NCI-H69 (cell line): ENCODE data around the gene NCF4.

Source experiments
- DNase-seq: peaks from one replicate; lab custom pipeline; 2025; lab: John Stamatoyannopoulos, UW

The NCF4 gene

DNA sequence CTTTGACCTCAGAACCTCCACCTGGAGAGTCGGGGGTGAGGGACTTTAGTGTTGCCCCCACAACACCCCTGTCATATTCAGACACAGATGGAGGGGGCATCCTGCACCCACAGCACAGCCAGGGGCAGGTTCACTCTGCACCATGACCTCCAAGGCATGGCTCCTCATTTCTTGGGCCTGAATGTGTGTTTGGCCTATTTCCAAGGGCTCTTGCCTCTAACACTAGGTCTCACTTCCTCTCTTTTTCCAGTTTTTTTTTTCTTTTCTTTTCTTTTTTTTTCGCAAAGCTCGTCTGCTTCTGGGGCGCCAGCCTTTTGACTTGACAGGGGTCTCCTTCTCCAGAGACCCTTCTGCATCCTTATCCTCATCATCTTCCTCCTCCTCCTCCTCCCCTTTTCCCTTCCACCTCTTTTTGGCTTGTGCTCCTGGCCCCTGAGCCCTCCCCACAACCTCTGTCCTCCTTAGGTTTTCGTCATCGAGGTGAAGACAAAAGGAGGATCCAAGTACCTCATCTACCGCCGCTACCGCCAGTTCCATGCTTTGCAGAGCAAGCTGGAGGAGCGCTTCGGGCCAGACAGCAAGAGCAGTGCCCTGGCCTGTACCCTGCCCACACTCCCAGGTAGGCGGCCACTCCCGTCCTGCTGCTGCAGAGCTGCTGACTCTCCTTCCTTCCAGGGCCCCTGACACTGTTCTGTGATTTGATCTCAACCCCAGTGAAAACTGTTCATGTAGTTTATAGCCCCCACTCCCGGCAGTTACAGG is 3.8 kb downstream of the NCF4 start:
- no peak for DNase-seq

DNA sequence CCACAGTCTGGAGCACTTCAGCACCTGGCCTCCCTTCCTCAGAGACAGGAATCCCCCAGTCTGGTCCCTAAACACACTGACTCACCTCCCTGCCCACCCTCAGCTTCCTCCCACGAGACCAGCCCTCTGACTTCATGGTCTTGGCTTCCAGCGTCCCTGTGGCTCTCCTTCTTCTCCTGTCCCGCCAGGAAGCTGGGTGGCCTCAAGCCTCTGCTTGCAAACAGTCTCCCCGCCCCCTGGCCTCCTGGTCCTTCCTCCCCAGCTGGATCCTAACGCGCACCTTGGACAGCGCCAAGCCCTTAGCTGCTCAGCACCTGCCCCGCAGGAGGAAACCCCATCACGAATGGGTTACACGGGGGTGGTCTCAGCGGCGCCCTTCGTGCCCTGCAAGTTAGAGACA is 4.5 kb downstream of the NCF4 start:
- no peak for DNase-seq

DNA sequence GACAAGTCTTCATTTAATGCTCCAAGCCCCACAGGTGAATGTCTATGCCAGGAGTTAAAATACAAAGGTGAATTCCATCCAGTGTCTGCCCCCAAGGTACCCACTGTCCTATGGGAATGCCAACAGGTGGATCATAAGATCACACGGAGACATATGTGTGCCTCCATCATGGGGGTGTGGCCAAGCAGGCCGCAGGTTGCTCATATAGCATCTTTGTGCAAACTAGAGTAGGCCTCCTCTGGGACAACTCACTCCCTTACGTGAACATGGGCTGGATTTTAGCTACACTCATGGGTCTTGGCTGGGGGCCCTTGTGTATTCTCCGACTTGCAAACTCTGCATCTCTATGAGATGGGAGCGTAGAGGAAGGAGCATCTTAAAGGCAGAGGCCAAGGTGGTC is 6.9 kb downstream of the NCF4 start:
- DNase-seq = no peak

DNA sequence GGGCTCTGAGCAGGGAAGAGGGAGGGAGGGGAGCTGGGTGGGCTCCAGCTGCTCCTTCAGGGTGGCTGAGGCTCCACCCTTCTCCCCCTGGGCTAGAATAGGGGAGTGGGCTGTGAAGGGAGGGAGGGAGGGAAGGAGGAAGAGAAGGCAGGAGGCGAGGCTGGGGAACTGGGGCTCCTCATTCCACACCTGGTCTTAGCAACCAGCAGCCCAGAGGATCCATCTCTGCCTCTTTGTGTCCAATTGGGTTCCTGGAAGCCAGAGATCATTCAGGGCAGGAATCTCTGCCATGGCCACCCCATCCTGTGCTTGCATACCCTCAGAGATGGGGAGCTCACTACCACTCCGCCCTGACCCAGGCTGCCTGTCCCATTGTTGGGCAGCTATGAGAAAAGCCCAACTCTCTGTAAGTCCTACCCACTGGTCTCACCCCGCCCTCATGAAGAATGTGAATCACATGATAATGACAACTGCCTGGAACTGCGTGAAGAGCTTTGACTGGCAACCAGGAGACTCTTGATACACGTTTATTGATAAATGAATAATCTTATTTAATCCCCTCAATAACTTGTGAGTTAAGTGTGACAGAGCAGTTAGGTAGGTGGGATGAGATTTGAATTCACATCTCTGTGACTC is 7.9 kb downstream of the NCF4 start:
- no peak for DNase-seq

DNA sequence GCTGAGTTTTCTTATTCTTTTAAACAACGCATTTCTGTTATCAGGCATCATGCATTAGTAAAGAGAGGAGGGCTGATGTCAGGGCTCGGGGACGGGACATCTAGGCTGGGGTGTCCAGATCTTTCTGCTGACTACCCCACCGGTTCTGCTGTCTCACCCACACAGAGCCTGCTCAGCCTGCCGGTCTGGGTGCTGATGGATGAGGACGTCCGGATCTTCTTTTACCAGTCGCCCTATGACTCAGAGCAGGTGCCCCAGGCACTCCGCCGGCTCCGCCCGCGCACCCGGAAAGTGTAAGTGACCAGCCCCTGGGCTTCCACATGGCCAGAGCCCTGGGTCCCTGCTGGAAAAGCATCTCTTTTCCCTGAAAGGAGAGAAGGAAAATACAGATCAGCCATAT is 9.4 kb downstream of the NCF4 start:
- DNase-seq = no peak

DNA sequence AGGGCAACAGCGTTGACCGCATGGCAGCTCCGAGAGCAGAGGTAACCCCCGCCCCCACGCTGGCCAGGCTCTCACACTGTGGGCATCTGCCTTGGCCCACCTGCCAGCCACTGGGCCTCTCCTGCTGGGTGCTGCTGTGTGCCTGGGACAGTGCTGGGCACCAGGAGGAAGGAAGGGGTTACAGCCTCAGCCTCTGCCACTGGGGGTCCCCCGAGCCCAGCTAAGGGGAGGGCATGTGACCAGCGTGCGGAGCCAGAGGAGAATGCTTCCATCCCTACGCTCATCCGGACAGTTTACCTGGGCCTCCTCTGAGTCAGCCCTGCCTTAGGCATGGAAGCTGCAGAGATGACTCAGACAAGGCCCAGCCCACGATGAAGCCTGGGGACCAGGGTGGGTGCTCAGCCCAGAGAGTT is 10.9 kb downstream of the NCF4 start:
- DNase-seq = no peak

DNA sequence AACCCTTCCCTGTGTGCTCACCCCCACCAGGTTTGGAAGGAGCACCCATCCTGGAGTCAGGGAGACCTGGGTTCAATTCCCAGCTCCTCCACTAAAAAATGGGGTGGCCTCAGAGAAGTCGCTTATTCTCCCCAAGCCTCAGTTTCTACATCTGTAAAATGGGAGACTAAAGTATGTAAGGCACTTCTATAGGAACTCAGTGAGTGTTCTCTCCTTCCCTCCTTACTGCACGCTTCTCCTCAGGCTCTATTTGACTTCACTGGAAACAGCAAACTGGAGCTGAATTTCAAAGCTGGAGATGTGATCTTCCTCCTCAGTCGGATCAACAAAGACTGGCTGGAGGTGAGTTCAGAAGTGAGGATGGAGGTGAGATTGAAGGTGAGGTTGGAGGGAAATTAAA is 11.3 kb downstream of the NCF4 start:
- DNase-seq = no peak

DNA sequence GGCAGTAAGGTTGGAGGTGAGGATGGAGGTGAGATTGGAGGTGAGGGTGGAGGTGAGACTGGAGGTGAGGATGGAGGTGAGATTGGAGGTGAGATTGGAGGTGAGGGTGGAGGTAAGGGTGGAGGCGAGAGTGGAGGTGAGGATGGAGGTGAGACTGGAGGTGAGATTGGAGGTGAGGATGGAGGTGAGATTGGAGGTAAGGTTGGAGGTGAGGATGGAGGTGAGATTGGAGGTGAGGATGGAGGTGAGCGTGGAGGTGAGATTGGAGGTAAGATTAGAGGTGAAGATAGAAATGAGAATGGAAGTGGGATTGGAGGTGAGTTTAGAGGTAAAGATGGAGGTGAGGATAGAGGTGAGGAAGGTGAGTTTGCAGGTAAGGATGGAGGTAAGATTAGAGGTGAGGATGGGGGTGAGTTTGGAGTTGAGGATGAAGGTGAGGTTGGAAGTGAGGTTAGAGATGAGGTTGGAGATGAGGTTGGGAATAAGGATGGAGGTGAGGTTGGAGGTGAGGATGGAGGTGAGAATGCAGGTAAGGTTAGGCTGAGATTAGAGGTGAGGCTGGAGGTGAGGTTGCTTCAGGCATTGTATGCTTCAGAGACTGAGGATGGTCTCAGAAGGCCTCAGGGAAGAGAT is 12.2 kb downstream of the NCF4 start:
- DNase-seq = no peak

DNA sequence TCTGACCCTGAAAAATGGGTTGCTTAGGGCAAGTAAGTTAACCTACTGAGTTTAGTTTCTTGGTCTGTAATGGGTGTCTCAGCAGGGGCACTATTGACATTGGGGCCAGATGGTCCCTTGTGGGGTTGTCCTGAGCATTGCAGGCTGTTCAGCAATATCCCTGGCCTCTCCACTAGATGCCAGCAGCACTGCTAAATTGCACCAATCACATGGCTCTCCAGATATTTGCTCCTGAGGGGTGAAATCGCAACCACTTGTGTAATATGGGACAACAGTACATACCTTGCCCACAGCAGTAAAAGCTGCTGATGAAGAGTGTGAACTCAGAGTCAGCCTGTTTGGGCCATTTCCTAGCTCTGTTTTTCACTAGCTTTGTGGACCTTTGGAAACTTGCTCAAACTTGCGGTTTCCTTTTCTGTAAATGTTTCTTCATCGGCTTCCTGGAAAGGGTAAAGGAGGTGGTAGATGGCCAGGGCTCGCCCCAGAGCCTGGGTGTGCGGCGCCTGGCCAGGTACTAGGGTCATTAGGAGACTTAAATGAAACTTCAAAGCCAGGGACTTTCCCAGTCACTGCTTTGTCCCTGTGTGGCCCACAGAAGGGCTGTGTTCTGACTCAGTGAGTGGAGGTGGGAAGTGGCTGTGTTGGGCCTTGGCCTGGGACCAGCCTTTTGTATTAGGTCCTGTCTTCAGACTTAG is 13.0 kb downstream of the NCF4 start:
- peak; percentile 19 for DNase-seq

DNA sequence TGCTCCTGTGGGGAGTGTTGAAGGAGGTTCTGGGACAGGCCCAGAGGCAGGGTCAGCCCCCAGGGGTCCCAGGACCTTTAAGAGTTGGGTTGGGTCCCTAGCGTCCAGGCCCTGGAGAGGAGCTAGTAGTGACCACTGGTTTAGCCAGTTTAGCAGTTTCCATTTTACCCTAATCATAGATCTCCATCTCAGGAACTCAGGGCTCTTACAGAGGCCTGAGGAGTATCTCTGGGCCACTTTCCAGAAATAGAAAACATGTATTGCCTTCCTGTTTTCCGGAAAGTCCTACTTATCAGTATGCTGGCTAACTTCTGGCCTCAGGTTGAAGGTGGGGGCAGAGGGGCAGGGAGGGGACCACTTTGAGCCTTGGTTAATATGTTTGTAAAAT is 13.5 kb downstream of the NCF4 start:
- DNase-seq = no peak

DNA sequence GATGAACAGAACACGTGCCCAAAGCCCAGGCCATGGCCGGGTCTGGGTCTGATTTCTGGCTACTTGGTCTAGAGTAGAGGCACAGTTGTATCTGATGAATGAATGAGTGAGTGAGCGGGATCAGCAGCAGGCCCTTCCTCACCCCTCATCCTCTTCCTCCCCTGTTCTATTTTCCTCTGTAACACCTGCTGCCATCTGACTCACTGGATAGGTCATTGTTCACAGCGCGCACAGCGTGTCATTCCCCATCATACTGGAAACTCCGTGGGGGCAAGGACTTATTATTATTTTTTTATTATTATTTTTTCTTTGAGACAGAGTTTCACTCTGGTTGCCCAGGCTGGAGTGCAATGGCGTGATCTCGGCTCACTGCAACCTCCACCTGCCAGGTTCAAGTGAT is 13.9 kb downstream of the NCF4 start:
- no peak for DNase-seq

DNA sequence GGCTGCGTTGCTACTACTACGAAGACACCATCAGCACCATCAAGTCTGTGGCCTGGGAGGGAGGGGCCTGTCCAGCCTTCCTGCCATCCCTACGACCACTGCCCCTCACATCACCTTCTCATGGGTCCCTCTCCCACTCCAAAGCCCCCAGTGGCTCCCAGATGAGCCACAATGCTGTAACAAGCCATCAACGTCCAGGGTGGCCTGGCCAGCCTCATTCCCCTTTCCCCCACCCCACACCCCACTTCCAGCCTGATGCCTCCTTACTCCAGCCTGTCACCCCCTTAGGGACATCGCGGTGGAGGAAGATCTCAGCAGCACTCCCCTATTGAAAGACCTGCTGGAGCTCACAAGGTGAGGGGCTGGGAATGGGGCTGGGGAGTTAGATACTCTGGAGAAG is 14.9 kb downstream of the NCF4 start:
- DNase-seq = no peak

DNA sequence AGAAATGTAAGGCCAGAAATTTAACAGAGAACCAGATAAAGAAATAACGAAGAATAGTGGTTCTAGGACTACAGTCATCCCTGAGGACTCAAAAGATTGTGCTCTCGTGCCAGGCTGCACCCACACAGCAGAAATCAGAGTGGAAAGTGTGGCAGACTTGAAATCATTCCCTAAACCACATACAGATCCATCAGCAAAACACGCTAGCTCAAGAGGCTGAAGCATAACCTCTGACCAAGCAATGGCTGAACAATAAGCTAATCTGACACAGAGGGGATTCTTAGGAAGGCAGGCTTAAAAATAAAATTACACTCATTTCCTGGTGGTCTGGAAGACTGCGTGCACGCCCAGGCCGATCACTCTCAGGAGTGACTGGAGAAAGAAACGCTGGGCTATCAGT is 19.0 kb downstream of the NCF4 start:
- no peak for DNase-seq

DNA sequence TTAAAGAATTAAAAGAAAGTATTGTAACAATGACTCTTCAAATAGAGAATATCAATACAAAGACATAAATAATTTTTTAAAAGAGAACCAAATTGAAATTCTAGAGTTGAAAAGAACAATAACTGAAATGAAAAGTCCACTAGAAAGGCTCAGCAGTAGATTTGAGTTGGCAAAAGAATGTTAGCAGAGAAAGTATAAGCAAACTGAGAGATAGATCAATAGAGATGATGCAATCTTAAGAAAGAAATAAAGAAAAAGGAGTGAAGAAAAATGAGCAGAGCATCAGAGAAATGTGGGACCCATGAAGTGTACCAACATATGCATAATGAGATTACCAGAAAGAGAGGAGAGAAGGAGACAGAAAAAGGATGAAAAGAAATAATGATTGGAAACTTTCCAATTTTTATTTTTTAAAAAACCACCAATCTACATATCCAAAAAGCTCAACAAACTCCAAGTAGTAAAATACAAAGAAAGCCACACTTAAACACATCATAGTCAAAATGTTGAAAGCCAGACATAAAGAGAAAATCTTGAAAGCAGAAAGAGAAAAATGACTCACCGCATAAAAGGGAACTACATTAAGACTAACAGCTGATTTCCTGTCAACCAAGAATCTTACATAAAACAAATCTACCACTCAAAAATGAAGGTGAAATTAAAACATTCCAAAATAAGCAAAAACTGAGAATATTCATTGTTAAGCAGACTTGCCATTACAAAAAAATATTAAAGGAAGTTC is 20.9 kb downstream of the NCF4 start:
- DNase-seq = no peak

DNA sequence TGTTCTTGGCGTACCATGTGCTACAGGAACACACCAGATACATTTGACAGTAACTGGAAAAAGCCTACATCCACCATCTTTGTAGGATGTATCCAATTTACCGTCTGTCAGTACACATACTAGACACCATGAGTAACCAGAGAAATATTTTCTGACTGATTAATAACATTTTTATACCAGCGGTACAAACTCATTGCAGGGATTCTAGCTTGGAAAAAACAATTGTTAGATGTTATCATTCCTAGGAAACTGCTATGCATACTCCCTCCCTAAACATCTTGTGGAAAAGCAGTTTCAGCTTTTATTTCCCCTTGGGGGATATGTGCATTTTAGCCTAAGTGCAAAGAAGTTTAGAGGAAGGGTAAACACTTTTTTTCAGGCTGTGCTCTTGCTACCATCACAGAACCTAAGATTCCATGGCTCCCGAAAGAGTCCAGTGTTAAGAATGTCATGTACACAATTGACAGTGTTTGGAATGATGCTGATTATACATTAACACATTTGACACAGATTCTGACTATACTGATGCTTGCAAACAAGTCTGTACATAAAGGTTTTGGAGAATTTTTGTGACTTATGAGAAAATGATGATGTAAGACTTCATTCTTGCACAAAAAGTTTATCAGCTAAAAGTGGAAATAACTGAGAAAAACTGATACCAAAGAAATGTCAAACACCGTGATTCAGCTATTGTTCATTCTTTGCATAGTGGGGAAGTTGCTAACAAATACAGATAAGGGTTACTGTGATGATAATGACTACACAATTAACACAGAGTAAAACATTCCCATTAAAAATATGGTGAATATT is 23.7 kb downstream of the NCF4 start:
- DNase-seq = no peak

DNA sequence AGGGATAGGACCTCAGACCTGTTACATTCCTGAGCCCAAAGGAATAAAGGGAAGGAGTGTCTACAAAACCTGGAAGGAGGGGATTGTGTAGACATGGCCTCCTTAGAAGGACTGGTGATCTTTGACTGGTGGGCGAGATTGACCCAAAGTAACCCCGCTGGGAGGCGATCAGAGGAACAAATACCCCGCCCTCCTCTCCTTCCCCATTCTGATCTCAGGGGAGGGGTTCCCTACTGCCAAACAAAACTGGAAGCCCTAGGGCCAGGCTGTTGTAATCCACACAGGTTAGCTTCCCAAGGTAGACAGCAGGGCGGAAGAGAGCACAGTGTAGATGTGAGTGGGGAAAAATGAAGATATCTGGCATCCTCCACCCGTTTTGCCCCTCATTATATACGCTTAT is 24.7 kb downstream of the NCF4 start:
- no peak for DNase-seq

DNA sequence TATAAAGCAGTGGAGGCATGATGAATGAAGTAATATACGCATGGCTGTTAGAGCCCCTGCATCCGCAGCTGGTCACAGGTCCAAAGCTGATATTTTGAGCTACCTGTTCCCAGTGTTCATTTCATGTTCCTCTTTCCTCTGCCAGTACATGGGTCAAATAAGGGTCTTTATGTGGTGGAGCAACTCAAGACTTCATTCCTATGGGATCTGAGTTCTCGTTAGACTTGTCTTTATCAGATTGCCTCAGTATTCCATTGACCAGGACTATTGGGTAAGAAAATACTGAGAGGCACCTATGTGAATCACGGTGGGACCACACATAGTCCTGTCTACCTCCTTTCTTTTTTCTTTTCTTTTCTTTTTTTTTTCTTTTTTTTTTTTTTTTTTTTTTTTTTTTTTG is 25.2 kb downstream of the NCF4 start:
- no peak for DNase-seq

DNA sequence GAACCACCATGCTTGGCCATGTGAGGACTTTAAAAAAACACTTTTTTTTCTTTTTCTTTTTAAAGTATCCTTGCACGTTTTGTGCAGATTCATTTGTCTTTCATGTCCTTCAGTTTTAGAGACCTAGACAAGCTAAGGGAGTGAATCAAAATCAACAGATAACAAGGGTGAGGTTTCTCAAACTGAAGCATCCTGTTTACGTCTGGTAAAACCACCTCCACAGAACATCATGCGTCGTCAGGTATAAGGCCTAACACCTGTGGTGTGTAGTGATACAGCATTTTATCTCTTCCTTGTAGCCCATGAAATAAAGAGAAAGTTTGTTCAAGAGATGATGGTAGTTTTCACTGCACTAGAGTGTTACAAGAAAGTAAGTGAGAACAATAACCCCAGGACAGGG is 26.4 kb downstream of the NCF4 start:
- no peak for DNase-seq

DNA sequence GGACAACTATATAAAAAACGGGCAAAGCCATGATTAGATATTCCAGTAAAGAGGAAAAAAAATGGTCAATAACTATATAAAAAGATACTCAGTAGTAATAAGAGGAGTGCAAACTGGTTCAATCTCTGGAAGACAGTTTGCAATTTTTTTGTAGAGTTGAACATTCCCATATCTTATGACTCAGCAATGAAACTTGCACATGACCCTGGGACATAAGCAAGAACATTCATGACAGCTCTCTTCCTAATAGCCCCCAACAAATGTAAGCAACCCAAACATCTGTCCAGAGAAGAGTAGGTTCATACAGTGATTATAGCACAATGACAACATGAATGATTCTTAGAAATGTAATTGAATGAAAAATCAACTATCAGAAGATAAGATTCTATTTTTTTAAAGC is 30.8 kb downstream of the NCF4 start:
- no peak for DNase-seq

DNA sequence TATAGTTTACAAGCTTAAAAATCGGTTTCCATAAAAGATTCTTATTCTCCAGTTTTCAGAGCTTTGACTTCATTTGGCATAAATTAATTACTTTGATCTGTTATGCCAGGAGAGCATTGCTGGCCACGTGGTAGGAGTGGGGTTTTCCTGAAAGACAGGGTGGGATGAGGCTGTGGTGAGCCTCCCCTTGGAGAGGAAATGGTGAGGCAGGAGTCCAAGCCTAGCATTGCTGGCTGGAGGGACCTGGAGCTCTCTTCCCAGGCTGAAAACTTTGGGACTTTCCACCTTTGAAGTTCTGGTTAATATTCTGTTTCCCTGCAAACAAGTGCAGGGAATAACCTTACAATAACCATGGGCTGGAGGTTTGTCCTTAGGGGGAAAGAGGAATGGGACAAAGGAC is 31.5 kb downstream of the NCF4 start:
- no peak for DNase-seq

DNA sequence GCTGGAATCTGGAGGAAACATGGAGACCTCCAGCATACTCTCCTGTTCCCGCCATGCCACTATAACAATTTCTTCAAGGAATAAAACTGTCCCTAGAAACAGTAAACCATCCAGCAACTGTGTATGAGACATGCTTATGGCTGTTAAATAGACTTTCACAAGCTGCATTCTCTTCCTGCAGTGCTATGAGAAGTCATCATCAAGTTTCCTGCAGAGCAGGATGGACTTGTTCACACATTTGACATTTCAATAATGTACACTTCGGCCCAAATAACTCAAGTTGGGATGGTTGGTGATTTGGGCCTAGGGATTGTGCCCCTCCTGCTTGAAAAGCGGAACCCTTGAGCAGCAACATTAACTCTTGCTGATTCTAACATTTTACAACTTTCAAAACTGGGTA is 32.5 kb downstream of the NCF4 start:
- no peak for DNase-seq
